Panc1 (cell line): ENCODE results near the gene NUP58. TPM values are rescaled to one million over a fixed set of nuclear protein-coding genes. Genes with fewer than 3 reads are reported as not detected.

Source experiments
- ATAC-seq: fragments of 200-7000 bp; cut with Tn5 transposase; 2 replicates; pipeline ENCODE4 v1.9.1; 2020; ENCODE audit warnings: mild to moderate bottlenecking, moderate library complexity
- BruUV-seq: library from RNA; stranded (reverse); fragments of 400-500 nt; replicated peaks from 2 replicates; lab custom pipeline; 2021; lab: Mats Ljungman, UMichigan
- CTCF ChIA-PET: fragments of 300-600 bp; sonication (Branson Sonifier 250); formaldehyde crosslinking; loops from one replicate; lab custom pipeline; 2022; ENCODE audit warnings: antibody characterized with exemption; lab: Charles Lee
- POLR2A ChIA-PET: fragments of 300-600 bp; sonication (Branson Sonifier 250); formaldehyde crosslinking; loops from one replicate; lab custom pipeline; 2022; ENCODE audit warnings: antibody characterized with exemption; lab: Charles Lee
- DNase-seq: peaks from one replicate; pipeline ENCODE4 v3.0.0-alpha.2; 2010; ENCODE audit warnings: low read depth, low spot score
- H3K27ac ChIP-seq: 2 replicates; pipeline ENCODE4 v1.5.1; 2011; ENCODE audit warnings: mild to moderate bottlenecking, low read length, inconsistent platforms
- H3K27me3 ChIP-seq: fragments of 200-500 bp; sonication (Bioruptor generic); 2 replicates; pipeline ENCODE4 v1.6.0; 2014; ENCODE audit warnings: low read length, inconsistent platforms; ENCODE audit not compliant: control insufficient read depth, insufficient read depth
- H3K36me3 ChIP-seq: fragments of 200-500 bp; sonication (Bioruptor generic); 2 replicates; pipeline ENCODE4 v1.5.1; 2014; ENCODE audit warnings: inconsistent platforms, mild to moderate bottlenecking, low read length, moderate library complexity; ENCODE audit not compliant: control insufficient read depth, insufficient read depth
- H3K4me1 ChIP-seq: 2 replicates; pipeline ENCODE4 v1.5.1; 2011; ENCODE audit warnings: inconsistent platforms, mild to moderate bottlenecking, low read length, moderate library complexity; ENCODE audit not compliant: control insufficient read depth, insufficient read depth
- H3K4me3 ChIP-seq, 2 experiments: 2 replicates each; pipeline ENCODE4 v1.5.1; 2011 to 2012; ENCODE audit warnings: low read depth in 2 of 2, low read length in 2 of 2, mild to moderate bottlenecking in 2 of 2, inconsistent platforms in 1 of 2, moderate library complexity in 1 of 2
- H3K9me3 ChIP-seq: fragments of 200-500 bp; sonication (Bioruptor generic); 2 replicates; pipeline ENCODE4 v1.5.1; 2014; ENCODE audit warnings: low read depth, mild to moderate bottlenecking, inconsistent platforms, low read length, moderate library complexity; ENCODE audit not compliant: control insufficient read depth, insufficient read depth
- CTCF ChIP-seq: fragments of 450-650 bp; IDR thresholded peaks from 2 replicates; pipeline ENCODE4 v1.5.1; 2017; ENCODE audit warnings: mild to moderate bottlenecking
- POLR2AphosphoS5 ChIP-seq: IDR thresholded peaks from 2 replicates; pipeline ENCODE4 v1.6.1; 2012; ENCODE audit warnings: mild to moderate bottlenecking, low read depth, low read length, moderate library complexity
- REST ChIP-seq, 2 experiments: IDR thresholded peaks; 2 replicates each; pipeline ENCODE4 v1.6.1; 2011 to 2012; ENCODE audit warnings: low read depth in 2 of 2, control low read depth in 1 of 2, low read length in 1 of 2, mild to moderate bottlenecking in 1 of 2, moderate library complexity in 1 of 2; ENCODE audit not compliant: insufficient read depth in 1 of 2
- SIN3A ChIP-seq: IDR thresholded peaks from 2 replicates; pipeline ENCODE4 v1.6.1; 2012; ENCODE audit warnings: low read depth, mild to moderate bottlenecking, low read length, moderate library complexity, borderline replicate concordance; ENCODE audit not compliant: insufficient read depth
- TCF7L2 ChIP-seq: IDR thresholded peaks from 2 replicates; pipeline ENCODE4 v1.6.1; 2011; ENCODE audit warnings: mild to moderate bottlenecking, low read depth, low read length, inconsistent platforms
- in situ Hi-C: cut with HindIII; loops from 2 replicates; pipeline ENCODE4 v1.10.0; 2016; ENCODE audit warnings: low sequenced_read_pairs, low pct_unique_long_range_greater_than_20kb
- intact Hi-C: fragments of 100-400 bp; cut with micrococcal nuclease; formaldehyde crosslinking; loops from one replicate; pipeline ENCODE4 v1.10.0; 2022; ENCODE audit not compliant: unreplicated experiment
- total RNA-seq: library from RNA; stranded (reverse); gene quantifications from one replicate; pipeline ENCODE4 v1.2.1, GENCODE V29; 2021; ENCODE audit not compliant: unreplicated experiment

Gene NUP58
- total RNA-seq, 1 experiment from 2014 or later = 40.0 TPM

DNA sequence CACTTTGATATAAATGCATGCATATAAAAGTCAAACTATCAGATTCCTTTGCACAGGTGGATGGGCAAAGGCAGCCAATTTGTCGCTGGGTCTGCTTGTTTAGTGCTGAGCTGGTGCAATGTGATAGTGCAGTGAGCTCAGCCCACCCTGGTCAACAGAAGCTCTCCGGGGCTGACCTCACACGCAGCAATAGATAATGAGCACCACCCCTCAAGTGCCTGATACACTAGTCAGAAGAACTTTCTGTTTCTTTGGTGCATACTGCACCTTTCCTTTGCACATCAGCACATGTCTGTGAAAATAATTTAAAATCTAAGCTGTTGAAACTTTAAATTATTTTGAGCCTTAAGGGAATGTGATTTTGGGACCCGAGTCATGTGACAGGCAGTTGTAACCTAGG is 90.5 kb downstream of the NUP58 start:
- no peaks in the 10 kb centered on the region for H3K4me1 ChIP-seq
- TF ChIP-seq REST (IDR thresholded peaks at IDR 0.05; ENCODE audit: insufficient read depth in 1 of 2, low read depth in 2 of 2, low read length in 1 of 2) (no peak), SIN3A (no peak), TCF7L2 (no peak), CTCF (no peak), POLR2AphosphoS5 (no peak)
- H3K4me3 ChIP-seq = no peak overlapping the region
- DNase-seq (no peak), ATAC-seq (no peak)
- ChIA-PET CTCF (no interaction called here), POLR2A (no interaction called here)
- H3K27ac ChIP-seq = no peak overlapping the region
- intact Hi-C loops = no loop called here
- no peaks in the 10 kb centered on the region for H3K36me3 ChIP-seq
- no peaks in the 10 kb centered on the region for H3K9me3 ChIP-seq
- in situ Hi-C loops = no loop called here
- BruUV-seq = no TSS peak
- no peaks in the 10 kb centered on the region; the same call in 1 of the 2 replicates for H3K27me3 ChIP-seq

Other genes with a start within 250 kb of the NUP58 start
- gene PABPC3, start 205.5 kb upstream of the NUP58 start, total RNA-seq = 0.18 TPM
- not detected for gene AMER2, start 129.3 kb upstream of the NUP58 start, total RNA-seq
- gene MTMR6, start 14.1 kb upstream of the NUP58 start, total RNA-seq = 9.7 TPM
- not detected for gene ATP8A2, start 70.3 kb downstream of the NUP58 start, total RNA-seq